Psoas muscle (tissue), 8 donors: ENCODE results near the gene DTNB. TPM values are rescaled to one million over a fixed set of nuclear protein-coding genes. Genes with fewer than 3 reads are reported as not detected.

Experiments used
- ATAC-seq, 4 donors: fragments of 200-7000 bp; cut with Tn5 transposase; one replicate each; pipeline ENCODE4 v1.9.1; 2020; ENCODE audit warnings: moderate library complexity in 3 of 4, mild to moderate bottlenecking in 2 of 4
- DNase-seq, 2 donors: peaks; one replicate each; pipeline ENCODE4 v3.0.0-alpha.2; 2020
- H3K27ac ChIP-seq: fragments of 200-600 bp; one replicate; pipeline ENCODE4 v1.8.0; 2022
- H3K27me3 ChIP-seq, 3 donors: fragments of 200-600 bp in 1 of 3; one replicate each; pipeline versions ENCODE4 v1.6.1 to v1.8.0; 2013 to 2022; ENCODE audit warnings: low read length in 2 of 3, mild to moderate bottlenecking in 2 of 3, moderate library complexity in 1 of 3; ENCODE audit not compliant: insufficient read depth in 3 of 3
- H3K36me3 ChIP-seq, 2 donors: fragments of 200-600 bp in 1 of 2; one replicate each; pipeline versions ENCODE4 v1.6.1 to v1.8.0; 2013 to 2022; ENCODE audit warnings: low read depth in 1 of 2, mild to moderate bottlenecking in 1 of 2, moderate library complexity in 1 of 2; ENCODE audit not compliant: insufficient read depth in 1 of 2
- H3K4me1 ChIP-seq: fragments of 200-600 bp; one replicate; pipeline ENCODE4 v1.8.0; 2022
- H3K4me3 ChIP-seq: fragments of 200-600 bp; one replicate; pipeline ENCODE4 v1.8.0; 2022; ENCODE audit warnings: mild to moderate bottlenecking
- H3K9me3 ChIP-seq: fragments of 200-600 bp; one replicate; pipeline ENCODE4 v1.8.0; 2022
- WGBS, 3 donors: extraction: QIAGEN DNeasy Blood & Tissue Kit; methylation state at CpG; one replicate each; pipeline versions ENCODE4 v1.1.6 to v1.1.7; 2013; 5-methylcytosine and 5-hydroxymethylcytosine counted together
- intact Hi-C, 2 donors: fragments of 100-400 bp; cut with DNase I; formaldehyde crosslinking; loops; one replicate each; pipeline versions ENCODE4 v1.11.0 to v1.14.2; 2022
- polyA plus RNA-seq, 3 donors: library from polyadenylated mRNA; stranded (reverse); fragments of 200-250 nt; gene quantifications; one replicate each; pipeline ENCODE4 v1.2.3, GENCODE V29; 2013
- total RNA-seq, 4 donors: library from RNA; stranded (reverse); fragmentation: NEBNext Ultra II Directional in 2 of 4; extraction: Animal tissue kit (Norgen Biotek cat#: 25700) in 2 of 4; gene quantifications; one replicate each; pipeline versions ENCODE4 v1.2.1 to v1.2.4, GENCODE V29; 2021 to 2023
- TF ChIP-seq, protein P1 (sequence below): fragments of 200-600 bp; IDR thresholded peaks from one replicate; pipeline ENCODE4 v1.8.0; 2022; ENCODE audit warnings: antibody characterized with exemption
- donor health status: healthy with polysubstance abuse.
- donor health status: DM: no; HTN: no; CAD: no; lungs with moderate emphysema.
- donor health status: Bipolar disorder and iron deficiency.
- donor health status: healthy.
- donor health status: DM: yes; HTN: yes; CAD: no.
- donor health status: DM: no; HTN: no; CAD: no.
- donor health status: DM: no; HTN: no; CAD: no.
- donor health status: DM: yes; HTN: yes; CAD: no.

Gene DTNB
- total and polyA plus RNA-seq, 7 donors, result 2.3 to 6.3 (median 4.2) TPM

DNA sequence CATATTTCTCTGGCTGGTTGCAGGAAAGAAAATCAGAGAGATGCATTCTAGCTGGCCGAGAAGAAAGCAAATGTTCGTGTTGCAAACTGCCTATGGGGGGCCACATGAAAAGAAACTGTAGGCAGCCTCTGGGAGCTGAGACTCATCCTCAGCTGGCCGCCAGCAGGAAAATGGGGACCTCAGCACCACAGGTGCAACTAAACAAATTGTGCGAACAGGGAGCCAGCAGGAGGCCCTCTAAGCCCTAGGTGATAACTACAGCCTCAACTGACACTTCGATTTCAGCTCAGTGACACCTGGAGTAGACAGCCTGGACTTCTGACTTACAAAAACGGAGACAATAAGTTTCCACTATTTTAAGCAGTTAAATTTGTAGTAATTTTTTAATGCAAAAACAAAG lies 107.3 kb downstream of the DTNB start:
- Histone ChIP-seq H3K4me3 (no peak overlapping the region), H3K4me1 (no peaks in the 10 kb centered on the region), H3K36me3 (no peaks in the 10 kb centered on the region), H3K9me3 (no peaks in the 10 kb centered on the region), H3K27ac (no peak overlapping the region), H3K27me3 (no peaks in the 10 kb centered on the region)
- ATAC-seq (no peak), DNase-seq (no peak)
- intact Hi-C loops, result no loop called here
- TF ChIP-seq, protein P1, sequence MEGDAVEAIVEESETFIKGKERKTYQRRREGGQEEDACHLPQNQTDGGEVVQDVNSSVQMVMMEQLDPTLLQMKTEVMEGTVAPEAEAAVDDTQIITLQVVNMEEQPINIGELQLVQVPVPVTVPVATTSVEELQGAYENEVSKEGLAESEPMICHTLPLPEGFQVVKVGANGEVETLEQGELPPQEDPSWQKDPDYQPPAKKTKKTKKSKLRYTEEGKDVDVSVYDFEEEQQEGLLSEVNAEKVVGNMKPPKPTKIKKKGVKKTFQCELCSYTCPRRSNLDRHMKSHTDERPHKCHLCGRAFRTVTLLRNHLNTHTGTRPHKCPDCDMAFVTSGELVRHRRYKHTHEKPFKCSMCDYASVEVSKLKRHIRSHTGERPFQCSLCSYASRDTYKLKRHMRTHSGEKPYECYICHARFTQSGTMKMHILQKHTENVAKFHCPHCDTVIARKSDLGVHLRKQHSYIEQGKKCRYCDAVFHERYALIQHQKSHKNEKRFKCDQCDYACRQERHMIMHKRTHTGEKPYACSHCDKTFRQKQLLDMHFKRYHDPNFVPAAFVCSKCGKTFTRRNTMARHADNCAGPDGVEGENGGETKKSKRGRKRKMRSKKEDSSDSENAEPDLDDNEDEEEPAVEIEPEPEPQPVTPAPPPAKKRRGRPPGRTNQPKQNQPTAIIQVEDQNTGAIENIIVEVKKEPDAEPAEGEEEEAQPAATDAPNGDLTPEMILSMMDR, result no peak
- WGBS, 3 donors, result 92 to 97% (median 97%) methylated on average over 6 of the region's 6 CpGs

- intact Hi-C loops, result no loop called here
- TF ChIP-seq, protein P1, result no peak
- no peak for ATAC-seq
- Histone ChIP-seq H3K27ac (no peak overlapping the region), H3K27me3 (no peaks in the 10 kb centered on the region), H3K4me1 (no peaks in the 10 kb centered on the region), H3K4me3 (no peak overlapping the region), H3K9me3 (no peaks in the 10 kb centered on the region), H3K36me3 (no peaks in the 10 kb centered on the region)
- 92 to 93% (median 93%) methylated on average over 5 of the region's 5 CpGs for WGBS, 3 donors
- no peak for DNase-seq
Observed at GRCh38 chr2:25561136-25561850, 112.1 kb downstream of the DTNB start.

DNA sequence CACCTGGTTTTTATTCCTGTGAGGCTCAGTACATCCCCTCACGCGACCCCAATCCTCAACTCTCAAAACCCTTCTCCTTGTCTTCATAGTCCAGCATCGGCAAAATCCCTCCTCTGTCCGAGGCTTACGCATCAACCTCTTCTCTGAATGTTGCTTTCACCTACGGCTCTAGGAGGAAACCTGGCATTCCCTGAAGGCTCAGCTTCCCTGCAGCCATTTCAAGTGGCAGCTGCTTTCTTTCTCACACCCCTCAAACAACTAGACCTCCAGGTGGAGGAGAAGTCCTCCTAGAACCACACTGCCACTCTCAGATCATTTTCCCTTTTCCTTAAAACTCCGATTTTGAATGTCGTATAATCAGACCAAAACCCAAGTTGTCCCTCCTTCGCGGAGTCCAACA lies 114.2 kb downstream of the DTNB start:
- WGBS, 3 donors, result 90 to 96% (median 95%) methylated on average over 10 of the region's 10 CpGs
- Histone ChIP-seq H3K36me3 (no peaks in the 10 kb centered on the region), H3K4me3 (no peak overlapping the region), H3K4me1 (no peaks in the 10 kb centered on the region), H3K27ac (no peak overlapping the region), H3K27me3 (no peaks in the 10 kb centered on the region), H3K9me3 (no peaks in the 10 kb centered on the region)
- intact Hi-C loops, result no loop called here
- TF ChIP-seq, protein P1, result no peak
- ATAC-seq (no peak), DNase-seq (no peak)

GRCh38 chr2:25558262-25558661 lies 115.1 kb downstream of the DTNB start:
- intact Hi-C loops, result no loop called here
- TF ChIP-seq, protein P1, result no peak
- no peak for DNase-seq
- Histone ChIP-seq H3K27ac (no peak overlapping the region), H3K9me3 (no peaks in the 10 kb centered on the region), H3K36me3 (no peaks in the 10 kb centered on the region), H3K4me3 (no peak overlapping the region), H3K4me1 (no peaks in the 10 kb centered on the region), H3K27me3 (no peaks in the 10 kb centered on the region)
- WGBS, 3 donors, result 71 to 83% (median 79%) methylated on average over 2 of the region's 2 CpGs
- no peak for ATAC-seq
